Kidney (tissue), 14 donors: ENCODE data around the gene GFOD2. TPM values are rescaled to one million over a fixed set of nuclear protein-coding genes. Genes with fewer than 3 reads are reported as not detected.

ENCODE experiments used
- DNase-seq, 5 donors: peaks; one replicate each; pipeline ENCODE4 v3.0.0-alpha.2; 2013 to 2020
- FAIRE-seq: peaks from 2 replicates; lab custom pipeline; 2012; peaks lifted over from hg19 to GRCh38; lab: Jason Lieb, UNC
- H3K27ac ChIP-seq, 2 donors: one replicate each; pipeline ENCODE4 v1.7.0; 2013; ENCODE audit warnings: low read depth in 2 of 2, low read length in 2 of 2, inconsistent platforms in 1 of 2
- H3K27me3 ChIP-seq: one replicate; pipeline ENCODE4 v1.7.1; 2013; ENCODE audit warnings: low read length, inconsistent platforms; ENCODE audit not compliant: control insufficient read depth, insufficient read depth
- H3K36me3 ChIP-seq, 3 donors: one replicate each; pipeline versions ENCODE4 v1.7.0 to v1.7.1; 2013; ENCODE audit warnings: low read length in 3 of 3, control low read depth in 1 of 3, inconsistent platforms in 1 of 3; ENCODE audit not compliant: insufficient read depth in 3 of 3, control insufficient read depth in 2 of 3
- H3K4me1 ChIP-seq, 3 donors: one replicate each; pipeline versions ENCODE4 v1.7.0 to v1.7.1; 2013; ENCODE audit warnings: low read length in 3 of 3, inconsistent platforms in 1 of 3, low read depth in 1 of 3; ENCODE audit not compliant: control insufficient read depth in 2 of 3, insufficient read depth in 2 of 3
- H3K4me3 ChIP-seq, 3 donors: one replicate each; pipeline versions ENCODE4 v1.7.0 to v1.8.1; 2013; ENCODE audit warnings: low read length in 3 of 3, control low read depth in 1 of 3, inconsistent platforms in 1 of 3
- H3K9ac ChIP-seq, 3 donors: one replicate each; pipeline versions ENCODE4 v1.7.0 to v1.7.1; 2013; ENCODE audit warnings: low read length in 3 of 3, control low read depth in 1 of 3, inconsistent platforms in 1 of 3
- H3K9me3 ChIP-seq, 3 donors: one replicate each; pipeline versions ENCODE4 v1.7.0 to v1.7.1; 2013; ENCODE audit warnings: low read length in 3 of 3, control low read depth in 1 of 3, inconsistent platforms in 1 of 3; ENCODE audit not compliant: control insufficient read depth in 2 of 3, insufficient read depth in 1 of 3
- intact Hi-C: fragments of 100-400 bp; cut with DNase I; formaldehyde crosslinking; loops from one replicate; pipeline ENCODE4 v1.11.1; 2022
- polyA plus RNA-seq: library from polyadenylated mRNA; stranded (reverse); fragments of 350-450 nt; fragmentation: Illumina TruSeq; extraction: RNeasy Lipid Tissue Mini Kit (QIAGEN cat#74804); gene quantifications from one replicate; pipeline ENCODE4 v1.2.3, GENCODE V29; 2014; ENCODE audit warnings: low read depth, low replicate concordance; ENCODE audit not compliant: insufficient read depth
- total RNA-seq: library from RNA; stranded (reverse); fragmentation: NEBNext Ultra II Directional; extraction: Animal tissue kit (Norgen Biotek cat#: 25700); gene quantifications from one replicate; pipeline ENCODE4 v1.2.1, GENCODE V29; 2021
- TF ChIP-seq, protein P1 (sequence below): IDR thresholded peaks from 3 replicates; pipeline ENCODE4 v1.5.1; 2012; ENCODE audit warnings: mild to moderate bottlenecking, moderate library complexity, borderline replicate concordance; ENCODE audit not compliant: insufficient read depth; ENCODE audit errors: extremely low read depth
- donor health status: control.
- donor health status: control.
- donor health status: control.
- donor health status: control.
- donor health status: control.
- donor health status: DM: yes; HTN: yes; CAD: no.
- donor health status: Normal renal cell carcinoma (clear cell type).

GFOD2 gene
- total and polyA plus RNA-seq, 2 donors from 2014 or later: 14.5 to 24.5 TPM

DNA sequence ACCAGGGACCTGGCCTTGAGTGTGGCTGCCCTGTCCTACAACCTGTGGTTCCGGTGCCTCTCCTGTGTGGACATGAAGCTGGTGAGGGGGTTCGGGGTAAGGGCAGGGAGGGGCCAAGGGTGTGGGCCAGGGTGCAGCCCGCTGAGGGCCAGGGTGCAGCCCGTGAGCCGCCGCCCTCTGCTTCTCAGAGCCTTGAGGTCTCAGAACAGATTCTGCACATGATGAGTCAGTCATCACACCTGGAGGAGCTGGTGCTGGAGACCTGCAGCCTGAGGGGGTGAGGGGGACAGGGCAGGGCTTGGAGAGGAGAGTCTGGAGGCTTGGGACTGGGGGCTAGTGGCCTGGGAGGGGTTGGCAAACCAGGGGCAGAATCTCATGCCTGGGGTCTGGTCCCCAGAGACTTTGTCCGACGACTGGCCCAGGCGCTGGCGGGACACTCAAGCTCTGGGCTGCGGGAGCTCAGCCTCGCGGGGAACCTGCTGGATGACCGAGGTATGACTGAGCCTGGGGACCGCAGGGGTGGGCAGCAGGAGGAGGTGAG lies 71.9 kb downstream of the GFOD2 start:
- intact Hi-C loops: no loop called here
- TF ChIP-seq, protein P1, sequence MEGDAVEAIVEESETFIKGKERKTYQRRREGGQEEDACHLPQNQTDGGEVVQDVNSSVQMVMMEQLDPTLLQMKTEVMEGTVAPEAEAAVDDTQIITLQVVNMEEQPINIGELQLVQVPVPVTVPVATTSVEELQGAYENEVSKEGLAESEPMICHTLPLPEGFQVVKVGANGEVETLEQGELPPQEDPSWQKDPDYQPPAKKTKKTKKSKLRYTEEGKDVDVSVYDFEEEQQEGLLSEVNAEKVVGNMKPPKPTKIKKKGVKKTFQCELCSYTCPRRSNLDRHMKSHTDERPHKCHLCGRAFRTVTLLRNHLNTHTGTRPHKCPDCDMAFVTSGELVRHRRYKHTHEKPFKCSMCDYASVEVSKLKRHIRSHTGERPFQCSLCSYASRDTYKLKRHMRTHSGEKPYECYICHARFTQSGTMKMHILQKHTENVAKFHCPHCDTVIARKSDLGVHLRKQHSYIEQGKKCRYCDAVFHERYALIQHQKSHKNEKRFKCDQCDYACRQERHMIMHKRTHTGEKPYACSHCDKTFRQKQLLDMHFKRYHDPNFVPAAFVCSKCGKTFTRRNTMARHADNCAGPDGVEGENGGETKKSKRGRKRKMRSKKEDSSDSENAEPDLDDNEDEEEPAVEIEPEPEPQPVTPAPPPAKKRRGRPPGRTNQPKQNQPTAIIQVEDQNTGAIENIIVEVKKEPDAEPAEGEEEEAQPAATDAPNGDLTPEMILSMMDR: no peak
- peak in 1 of 5 donors; percentile 74 for DNase-seq

GRCh38 chr16:67645397-67646121 lies 73.6 kb downstream of the GFOD2 start:
- Histone ChIP-seq H3K9ac (no peak overlapping the region), H3K9me3 (no peaks in the 10 kb centered on the region), H3K27me3 (peaks cover 16% of the 10 kb centered on the region), H3K4me1 (peaks cover 0 to 4% (median 3%) of the 10 kb centered on the region in 3 donors), H3K36me3 (no peaks in the 10 kb centered on the region), H3K27ac (no peak overlapping the region), H3K4me3 (no peak overlapping the region)
- no peak for FAIRE-seq
- DNase-seq: no peak
- intact Hi-C loops: no loop called here
- TF ChIP-seq, protein P1: no peak

More for the DNA sequence above, 71.9 kb downstream of the GFOD2 start:
- Histone ChIP-seq H3K36me3 (no peaks in the 10 kb centered on the region), H3K27me3 (peaks cover 19% of the 10 kb centered on the region), H3K27ac (no peak overlapping the region), H3K9me3 (no peaks in the 10 kb centered on the region), H3K4me1 (peaks cover 0 to 4% (median 3%) of the 10 kb centered on the region in 3 donors), H3K4me3 (no peak overlapping the region), H3K9ac (no peak overlapping the region)
- FAIRE-seq: no peak

DNA sequence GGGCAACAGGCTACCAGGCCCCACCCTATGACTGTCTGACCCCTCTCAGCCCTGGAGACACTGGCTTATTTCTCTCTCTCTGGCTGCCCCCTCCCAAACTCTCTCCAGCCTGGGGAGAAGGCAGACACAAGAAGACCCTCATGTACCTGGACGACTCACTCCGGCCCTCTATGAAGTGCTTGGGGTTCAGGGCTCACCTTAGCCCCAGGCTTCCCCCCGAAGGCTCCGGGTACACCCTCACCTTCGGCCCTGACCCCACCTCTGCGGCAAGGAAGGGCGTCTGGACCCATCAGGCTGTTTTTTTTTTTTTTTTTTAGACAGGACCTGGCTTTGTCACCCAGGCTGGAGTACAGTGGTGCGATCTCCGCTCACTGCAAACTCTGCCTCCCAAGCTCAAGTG lies 75.1 kb downstream of the GFOD2 start:
- TF ChIP-seq, protein P1: no peak
- H3K9ac ChIP-seq: no peak overlapping the region
- no peak for FAIRE-seq

More for the DNA sequence above, 75.1 kb downstream of the GFOD2 start:
- Histone ChIP-seq H3K36me3 (peaks cover 0 to 2% (median under 1%) of the 10 kb centered on the region in 3 donors), H3K4me1 (no peaks in the 10 kb centered on the region), H3K27ac (no peak overlapping the region), H3K9me3 (no peaks in the 10 kb centered on the region), H3K27me3 (peaks cover 6% of the 10 kb centered on the region), H3K4me3 (no peak overlapping the region)
- intact Hi-C loops: no loop called here
- no peak for DNase-seq
